HEK293 (cell line): Measurements from ENCODE around the gene PRRG4.
A peak's percentile ranks its signal among the peaks of the same experiment; 100 is the strongest.

Experiments
- CTCF ChIA-PET: fragments of 350-600 bp; formaldehyde crosslinking; extraction: SDS; loops from one replicate; lab custom pipeline; 2021; ENCODE audit warnings: antibody characterized with exemption; lab: Yijun Ruan, JAX
- POLR2A ChIA-PET: fragments of 300-600 bp; formaldehyde crosslinking; extraction: SDS; loops from one replicate; lab custom pipeline; 2020; ENCODE audit warnings: antibody characterized with exemption, inconsistent platforms; lab: Yijun Ruan, JAX
- H3K27ac ChIP-seq: fragments of 200-500 bp; sonication (Bioruptor generic); 2 replicates; pipeline ENCODE4 v1.5.1; 2014; ENCODE audit warnings: low read depth, low read length, control low read depth, inconsistent platforms; ENCODE audit errors: extremely low read depth
- H3K36me3 ChIP-seq, 2 experiments: fragments of 200-500 bp in 1 of 2; sonication (Bioruptor generic) in 1 of 2; 1 replicate in 1 of 2; 2 replicates in 1 of 2; pipeline ENCODE4 v1.5.1; 2014 to 2017; ENCODE audit warnings: inconsistent platforms in 2 of 2, low read length in 2 of 2; ENCODE audit not compliant: control insufficient read depth in 2 of 2, insufficient read depth in 1 of 2
- H3K4me1 ChIP-seq: fragments of 200-500 bp; sonication (Bioruptor generic); 2 replicates; pipeline ENCODE4 v1.5.1; 2014; ENCODE audit warnings: mild to moderate bottlenecking, low read length, inconsistent platforms; ENCODE audit not compliant: control insufficient read depth, insufficient read depth
- H3K4me3 ChIP-seq: 2 replicates; pipeline ENCODE4 v1.5.1; 2011; ENCODE audit warnings: low read depth, mild to moderate bottlenecking, control low read depth, low read length, moderate library complexity
- H3K9me3 ChIP-seq: fragments of 200-500 bp; sonication (Bioruptor generic); 2 replicates; pipeline ENCODE4 v1.5.1; 2014; ENCODE audit warnings: low read depth, low read length, inconsistent platforms; ENCODE audit not compliant: control insufficient read depth, insufficient read depth
- GFI1B ChIP-seq: fragments of 450-650 bp; formaldehyde crosslinking; IDR thresholded peaks from 2 replicates; pipeline ENCODE4 v1.5.1; 2016; ENCODE audit warnings: missing biosample characterization, missing genetic modification characterization
- KLF10 ChIP-seq: fragments of 450-650 bp; IDR thresholded peaks from 2 replicates; pipeline ENCODE4 v1.5.1; 2018; ENCODE audit warnings: missing biosample characterization, mild to moderate bottlenecking, missing genetic modification characterization
- KLF17 ChIP-seq: fragments of 450-650 bp; formaldehyde crosslinking; IDR thresholded peaks from 2 replicates; pipeline ENCODE4 v1.5.1; 2016; ENCODE audit warnings: missing biosample characterization, missing genetic modification characterization
- MEIS1 ChIP-seq: sonication (generic); formaldehyde crosslinking; IDR thresholded peaks from 2 replicates; pipeline ENCODE4 v1.8.1; 2022; ENCODE audit warnings: missing genetic modification reagents, mild to moderate bottlenecking, borderline replicate concordance
- OVOL3 ChIP-seq: fragments of 450-650 bp; formaldehyde crosslinking; IDR thresholded peaks from 2 replicates; pipeline ENCODE4 v1.5.1; 2016; ENCODE audit warnings: missing biosample characterization, missing genetic modification characterization
- PATZ1 ChIP-seq: fragments of 450-650 bp; formaldehyde crosslinking; IDR thresholded peaks from 2 replicates; pipeline ENCODE4 v1.5.1; 2016; ENCODE audit warnings: missing biosample characterization, missing genetic modification characterization
- PBX3 ChIP-seq: sonication (generic); formaldehyde crosslinking; IDR thresholded peaks from 2 replicates; pipeline ENCODE4 v1.8.1; 2022; ENCODE audit warnings: mild to moderate bottlenecking, moderate library complexity, missing genetic modification reagents
- PRDM10 ChIP-seq: fragments of 450-650 bp; formaldehyde crosslinking; IDR thresholded peaks from 2 replicates; pipeline ENCODE4 v1.5.1; 2016; ENCODE audit warnings: missing biosample characterization, missing genetic modification characterization
- SP2 ChIP-seq: fragments of 450-650 bp; formaldehyde crosslinking; IDR thresholded peaks from 2 replicates; pipeline ENCODE4 v1.5.1; 2016; ENCODE audit warnings: missing biosample characterization, missing genetic modification characterization
- SP3 ChIP-seq: fragments of 450-650 bp; formaldehyde crosslinking; IDR thresholded peaks from 2 replicates; pipeline ENCODE4 v1.5.1; 2016; ENCODE audit warnings: missing biosample characterization, missing genetic modification characterization
- ZBTB8A ChIP-seq: fragments of 450-650 bp; formaldehyde crosslinking; IDR thresholded peaks from 2 replicates; pipeline ENCODE4 v1.5.1; 2016; ENCODE audit warnings: missing biosample characterization, missing genetic modification characterization
- ZFP37 ChIP-seq: fragments of 450-650 bp; formaldehyde crosslinking; IDR thresholded peaks from 2 replicates; pipeline ENCODE4 v1.5.1; 2016; ENCODE audit warnings: missing biosample characterization, missing genetic modification characterization
- ZNF146 ChIP-seq: fragments of 450-650 bp; formaldehyde crosslinking; IDR thresholded peaks from 2 replicates; pipeline ENCODE4 v1.5.1; 2016; ENCODE audit warnings: missing biosample characterization, missing genetic modification characterization
- ZNF155 ChIP-seq: fragments of 450-650 bp; formaldehyde crosslinking; IDR thresholded peaks from 2 replicates; pipeline ENCODE4 v1.5.1; 2016; ENCODE audit warnings: missing biosample characterization, missing genetic modification characterization
- ZNF174 ChIP-seq: fragments of 450-650 bp; formaldehyde crosslinking; IDR thresholded peaks from 2 replicates; pipeline ENCODE4 v1.5.0; 2017; ENCODE audit warnings: missing biosample characterization, mild to moderate bottlenecking, missing genetic modification characterization
- ZNF2 ChIP-seq: fragments of 450-650 bp; formaldehyde crosslinking; IDR thresholded peaks from 2 replicates; pipeline ENCODE4 v1.5.1; 2016; ENCODE audit warnings: missing biosample characterization, missing genetic modification characterization
- ZNF202 ChIP-seq: fragments of 450-650 bp; formaldehyde crosslinking; IDR thresholded peaks from 2 replicates; pipeline ENCODE4 v1.5.1; 2016; ENCODE audit warnings: missing biosample characterization, missing genetic modification characterization, borderline replicate concordance
- ZNF223 ChIP-seq: fragments of 450-650 bp; formaldehyde crosslinking; IDR thresholded peaks from 2 replicates; pipeline ENCODE4 v1.5.1; 2016; ENCODE audit warnings: missing biosample characterization, missing genetic modification characterization
- ZNF23 ChIP-seq: fragments of 450-650 bp; formaldehyde crosslinking; IDR thresholded peaks from 2 replicates; pipeline ENCODE4 v1.5.1; 2016; ENCODE audit warnings: missing biosample characterization, missing genetic modification characterization, borderline replicate concordance
- ZNF513 ChIP-seq: fragments of 450-650 bp; IDR thresholded peaks from 2 replicates; pipeline ENCODE4 v1.5.1; 2018; ENCODE audit warnings: missing biosample characterization, missing genetic modification characterization
- ZNF596 ChIP-seq: fragments of 450-650 bp; IDR thresholded peaks from 2 replicates; pipeline ENCODE4 v1.5.0; 2018; ENCODE audit warnings: missing biosample characterization, mild to moderate bottlenecking, missing genetic modification characterization, moderate library complexity
- ZNF776 ChIP-seq: fragments of 450-650 bp; formaldehyde crosslinking; IDR thresholded peaks from 2 replicates; pipeline ENCODE4 v1.5.0; 2017; ENCODE audit warnings: missing biosample characterization, missing genetic modification characterization, borderline replicate concordance
- ZNF837 ChIP-seq: fragments of 450-650 bp; formaldehyde crosslinking; IDR thresholded peaks from 2 replicates; pipeline ENCODE4 v1.5.1; 2016; ENCODE audit warnings: missing biosample characterization, missing genetic modification characterization
- ZNF843 ChIP-seq: fragments of 450-650 bp; formaldehyde crosslinking; IDR thresholded peaks from 2 replicates; pipeline ENCODE4 v1.5.1; 2016; ENCODE audit warnings: missing biosample characterization, missing genetic modification characterization

PRRG4 gene

GRCh38 chr11:32891657-32892354 lies 62.1 kb downstream of the PRRG4 start (continued):
- no peak for TF ChIP-seq PATZ1 (tag by site-specific recombination)
- TF ChIP-seq KLF10 = peak; percentile 86
- no peak; the same call in 1 of the 2 replicates for TF ChIP-seq KLF17 (tag by site-specific recombination)
- no peak; the same call in 1 of the 2 replicates for TF ChIP-seq SP2 (tag by site-specific recombination)
- no peak for TF ChIP-seq ZNF776 (tag by site-specific recombination)
- no peak for TF ChIP-seq ZNF174 (tag by site-specific recombination)
- TF ChIP-seq ZNF2 (tag by site-specific recombination) = no peak
- no peak for TF ChIP-seq ZNF223 (tag by site-specific recombination)
- no peak for TF ChIP-seq ZFP37
- no peak for TF ChIP-seq SP3 (tag by site-specific recombination)
- TF ChIP-seq PRDM10 (tag by site-specific recombination) = peak; percentile 39; the same call in 1 of the 2 replicates
- no peak for TF ChIP-seq ZNF155 (tag by site-specific recombination)
- TF ChIP-seq ZNF513 = peak; percentile 42; the same call in 1 of the 2 replicates
- no peak for TF ChIP-seq MEIS1 (CRISPR knock-in tag)
- 0 out of 2 replicates have a peak, but pooled peaks have one; percentile 56 for TF ChIP-seq ZNF596 (tag by site-specific recombination)
- TF ChIP-seq GFI1B (tag by site-specific recombination) = peak; percentile 83
- TF ChIP-seq, all 188 proteins: peak for 62

- ChIA-PET POLR2A (interaction anchor here (0.5 to 1.6 kb wide), 11 partner anchors 8 to 263 kb away, joined by 3 to 7 read pairs (median 3); partner anchors contain the start of gene DEPDC7), CTCF (interaction anchor here (0.6 kb wide), 1 partner anchor 10 kb away, joined by 5 read pairs; no protein-coding TSS in a partner anchor)
- Histone ChIP-seq H3K9me3 (no peaks in the 10 kb centered on the region), H3K27ac (peak within 1 kb of the TSS; percentile 98), H3K4me1 (0 out of 2 replicates have a peak, but pooled peaks cover 2% of the 10 kb centered on the region), H3K4me3 (peak within 1 kb of the TSS; percentile 88), H3K36me3 (no peaks in the 10 kb centered on the region)
- TF ChIP-seq KLF17 (tag by site-specific recombination) (0 out of 2 replicates have a peak, but pooled peaks have one; percentile 25), ZNF837 (no peak), ZNF23 (tag by site-specific recombination) (no peak), PBX3 (CRISPR knock-in tag) (0 out of 2 replicates have a peak, but pooled peaks have one; percentile 35), OVOL3 (tag by site-specific recombination) (no peak), ZBTB8A (tag by site-specific recombination) (peak; percentile 90), ZNF843 (tag by site-specific recombination) (no peak), MEIS1 (CRISPR knock-in tag) (no peak), ZNF202 (no peak), ZNF146 (tag by site-specific recombination) (no peak)
Observed at GRCh38 chr11:32892355-32893092, 62.8 kb downstream of the PRRG4 start, which contains the start of gene QSER1. TSS of gene QSER1 (plus strand) at chr11:32892811. CDS start at chr11:32893126, 315 bp downstream.
